Activated CD4-positive, alpha-beta T cell treated with anti-CD3 and anti-CD28 coated beads for 24 hours (primary cell): ENCODE results near the gene ATP6V0B.

Source experiments
- DNase-seq, 2 donors: peaks; one replicate each; pipeline ENCODE4 v3.0.0-alpha.2; 2020; ENCODE audit warnings: low read depth in 2 of 2

Gene ATP6V0B

DNA sequence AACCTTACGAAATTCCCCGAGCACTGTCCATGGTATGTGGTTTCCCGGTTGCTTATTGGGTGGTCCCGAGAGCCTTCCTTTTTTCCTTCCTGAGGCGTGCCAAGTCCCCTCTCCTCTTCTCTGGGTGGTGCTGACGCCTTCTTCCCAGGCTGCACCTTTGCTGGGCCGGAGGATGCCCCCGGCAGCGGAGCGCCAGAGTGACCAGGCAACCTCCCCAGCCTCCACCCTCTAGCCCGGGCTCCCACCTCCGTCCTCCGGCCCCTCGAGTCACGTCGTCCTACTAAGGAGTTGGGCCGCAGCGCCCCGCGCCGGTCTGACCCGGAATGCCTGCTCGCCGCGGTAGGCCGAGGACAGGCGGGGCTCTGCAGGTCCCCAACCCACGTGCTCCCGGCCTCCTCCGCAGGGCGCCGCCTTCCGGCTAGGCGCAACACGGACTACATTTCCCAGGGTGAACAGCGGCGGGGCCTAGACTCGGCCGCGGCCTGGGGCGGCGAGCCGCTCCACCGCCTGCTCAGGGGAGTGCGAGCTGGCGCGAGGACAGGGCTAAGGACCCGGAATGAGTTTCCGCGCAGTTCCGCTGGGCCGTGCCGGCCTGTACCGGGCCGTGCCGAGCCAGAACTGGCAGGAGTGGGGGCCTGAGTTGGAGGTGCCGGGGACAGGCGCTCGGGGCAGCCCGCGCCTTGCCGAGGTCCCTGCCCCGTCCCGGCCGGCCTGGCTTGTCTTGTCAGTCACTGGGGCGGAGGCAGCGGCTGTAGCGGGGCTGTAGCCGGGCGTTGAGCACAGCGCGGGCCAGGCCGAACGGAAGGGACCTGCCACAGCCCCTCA is 28.3 kb upstream of the ATP6V0B start, which contains the start of gene IPO13:
TSS of gene IPO13 (plus strand) at position 715 of the 825 bp plus-strand sequence. CDS start 651 bp downstream, outside the sequence.
- DNase-seq: peak; percentile 88 to 91

DNA sequence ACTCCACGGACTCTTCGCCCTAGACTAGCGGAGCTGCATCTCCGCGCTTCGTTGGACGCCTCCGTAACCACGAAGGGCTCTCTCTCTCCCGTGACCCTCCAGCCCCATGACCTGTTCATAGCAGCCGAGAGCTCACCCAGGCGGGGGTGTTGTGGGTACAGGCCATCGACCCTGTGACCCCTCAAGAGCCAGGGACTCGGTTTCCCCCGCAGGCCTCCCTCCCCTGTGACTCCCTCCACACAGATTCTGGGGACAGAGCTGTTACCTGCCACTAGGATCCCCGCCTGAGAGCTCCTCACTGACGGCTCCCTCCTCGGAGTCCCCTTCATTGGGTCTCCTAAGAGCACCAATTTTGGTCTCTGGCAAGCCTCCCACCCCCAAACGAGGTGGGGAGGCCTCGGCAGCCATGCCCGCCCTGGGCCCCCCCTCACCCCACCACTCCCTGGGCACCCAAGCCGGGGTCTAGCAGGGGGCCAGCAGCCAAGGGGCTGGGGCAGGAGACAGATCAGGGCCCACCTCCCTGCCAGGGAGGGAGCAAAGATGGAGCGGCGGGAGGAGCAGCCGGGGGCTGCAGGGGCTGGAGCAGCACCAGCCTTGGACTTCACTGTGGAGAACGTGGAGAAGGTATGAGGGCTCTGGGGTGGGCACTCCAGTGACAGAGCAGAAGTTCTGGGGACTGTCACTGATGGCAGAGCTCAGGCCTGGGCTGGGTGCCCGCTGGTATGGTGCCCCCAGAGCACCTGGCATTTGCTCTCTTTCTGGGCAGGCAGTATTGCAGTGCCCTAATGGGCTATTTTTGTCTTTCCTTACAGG is 27.5 kb upstream of the ATP6V0B start:
- no peak for DNase-seq

GRCh38 chr1:43947874-43948437 is 26.8 kb upstream of the ATP6V0B start:
- DNase-seq: no peak

- DNase-seq: no peak
Measured at GRCh38 chr1:43949678-43950077, 25.1 kb upstream of the ATP6V0B start.

DNA sequence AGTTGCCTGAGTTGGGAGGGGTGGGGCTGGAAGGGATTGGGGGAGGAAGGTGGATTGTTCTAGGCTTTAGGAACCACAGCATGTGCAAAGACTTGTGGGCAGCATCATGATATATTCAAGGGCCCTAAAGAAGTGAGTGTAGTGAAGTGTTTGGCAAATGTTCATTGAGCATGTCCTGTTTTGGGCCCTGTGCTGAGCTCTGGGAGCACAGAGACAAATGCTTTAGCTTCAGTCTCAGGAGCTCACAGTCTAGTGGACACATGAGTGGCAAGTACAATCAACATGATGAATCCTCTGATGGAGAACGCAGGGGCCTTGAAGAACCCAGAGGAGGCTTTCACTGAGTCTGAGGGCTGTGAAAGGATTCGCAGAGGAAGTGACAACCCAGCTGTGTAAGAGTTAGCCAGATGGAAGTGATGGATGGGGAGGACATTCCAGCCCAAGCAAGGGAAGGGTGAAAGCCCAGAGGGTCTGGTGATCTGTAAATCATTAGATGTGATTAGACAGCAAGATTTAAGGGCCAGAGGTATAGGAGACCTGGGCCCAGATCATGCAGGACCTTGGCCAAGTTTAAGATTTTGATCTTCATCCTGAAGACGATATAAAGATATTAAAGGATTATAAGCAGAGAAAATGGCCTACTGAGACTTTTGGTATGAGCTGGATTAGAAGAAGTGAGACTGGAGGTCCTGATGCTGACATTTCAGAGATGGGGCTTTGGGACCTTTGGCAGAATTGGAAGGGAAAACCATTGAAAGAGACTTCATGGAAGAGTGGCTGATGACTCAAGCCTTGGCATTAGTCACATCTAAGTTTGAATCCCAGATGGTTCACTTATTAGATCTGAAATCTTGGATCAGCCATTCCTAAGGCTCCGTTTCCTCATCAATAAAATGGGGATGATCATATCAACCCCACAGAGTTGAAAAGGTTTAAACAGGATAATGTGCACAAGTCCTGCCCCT is 23.5 kb upstream of the ATP6V0B start:
- DNase-seq: no peak

- DNase-seq: no peak
Measured at GRCh38 chr1:43952731-43953346, 21.9 kb upstream of the ATP6V0B start.

- no peak for DNase-seq
Measured at GRCh38 chr1:43953361-43953760, 21.4 kb upstream of the ATP6V0B start.

GRCh38 chr1:43954036-43954435 is 20.7 kb upstream of the ATP6V0B start:
- DNase-seq: no peak

DNA sequence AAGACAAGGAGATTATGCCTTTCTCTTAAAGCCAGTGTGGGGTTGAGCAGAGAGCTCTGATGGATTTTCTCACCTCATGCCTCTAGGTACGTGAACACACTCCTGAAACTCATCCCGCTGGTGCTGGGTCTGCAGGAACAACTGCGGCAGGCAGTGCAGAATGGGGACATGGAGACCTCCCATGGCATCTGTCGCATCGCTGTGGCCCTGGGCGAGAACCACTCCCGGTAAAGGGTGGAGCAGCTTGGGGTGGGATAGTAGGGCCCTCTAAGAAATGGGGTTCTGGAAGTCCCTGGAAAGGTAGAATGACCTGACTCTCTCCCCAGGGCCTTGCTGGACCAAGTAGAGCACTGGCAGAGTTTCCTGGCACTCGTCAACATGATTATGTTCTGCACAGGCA is 18.5 kb upstream of the ATP6V0B start:
- no peak for DNase-seq

GRCh38 chr1:43957407-43958040 is 17.2 kb upstream of the ATP6V0B start:
- no peak for DNase-seq

GRCh38 chr1:43958351-43959255 is 16.2 kb upstream of the ATP6V0B start:
- no peak for DNase-seq

DNA sequence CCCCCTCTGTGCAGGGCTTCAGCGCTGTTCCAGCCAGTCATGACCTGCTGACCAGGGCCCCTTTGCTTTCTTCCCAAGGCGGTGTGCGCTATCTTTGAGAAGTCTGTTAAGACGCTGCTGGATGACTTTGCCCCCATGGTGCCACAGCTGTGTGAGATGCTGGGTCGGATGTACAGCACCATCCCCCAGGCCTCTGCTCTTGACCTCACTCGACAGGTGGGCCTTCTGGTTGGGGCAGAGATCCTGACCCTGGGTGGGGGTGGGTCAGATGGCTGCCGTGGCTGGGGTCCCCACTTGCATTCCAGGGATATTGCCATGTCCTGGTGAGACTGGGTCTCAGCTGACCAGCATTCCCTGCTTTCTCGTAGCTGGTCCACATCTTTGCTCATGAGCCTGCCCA is 14.0 kb upstream of the ATP6V0B start:
- DNase-seq: no peak

GRCh38 chr1:43961692-43962091 is 13.1 kb upstream of the ATP6V0B start:
- DNase-seq: no peak

DNA sequence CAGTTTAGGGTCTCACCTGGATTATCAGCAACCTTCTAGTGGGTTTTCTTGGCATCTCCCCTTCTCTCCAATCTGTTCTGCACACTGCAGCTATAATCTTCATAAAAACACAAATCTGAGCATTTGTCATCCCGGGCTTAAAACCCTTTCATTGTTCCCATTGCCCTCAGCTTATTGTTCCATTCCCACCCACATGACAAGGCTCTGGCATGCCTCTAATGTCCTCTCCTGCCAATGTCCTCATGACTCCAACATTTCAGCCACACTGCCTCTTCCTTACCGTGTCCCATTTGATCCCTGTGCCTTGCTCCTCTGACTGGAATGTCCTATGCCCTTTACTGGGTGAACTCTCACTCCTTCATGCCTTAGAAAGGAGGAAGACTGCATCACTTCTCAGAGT is 12.4 kb upstream of the ATP6V0B start:
- DNase-seq: no peak

GRCh38 chr1:43963006-43963405 is 11.8 kb upstream of the ATP6V0B start:
- DNase-seq: no peak

DNA sequence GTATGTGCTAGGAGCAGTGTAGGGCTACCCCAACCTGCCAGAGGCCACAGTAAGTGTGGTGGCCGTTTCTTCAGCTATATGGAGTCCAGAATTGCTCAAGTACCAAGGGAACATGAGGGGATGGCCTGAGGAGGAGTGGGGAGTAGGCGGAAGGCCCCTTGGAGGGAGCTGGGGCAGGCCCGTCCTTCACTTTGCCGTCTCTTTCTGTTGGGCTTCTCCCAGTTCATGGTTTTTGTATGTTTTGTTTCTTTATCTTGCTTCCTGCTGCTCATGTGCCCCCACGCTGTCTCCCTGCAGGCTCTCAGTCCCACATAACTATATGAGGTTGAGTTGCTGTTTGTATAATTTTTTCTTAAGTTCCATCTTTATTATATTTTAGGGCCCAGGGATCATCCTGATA is 10.9 kb upstream of the ATP6V0B start:
- no peak for DNase-seq

GRCh38 chr1:43965316-43965715 is 9.4 kb upstream of the ATP6V0B start:
- no peak for DNase-seq

DNA sequence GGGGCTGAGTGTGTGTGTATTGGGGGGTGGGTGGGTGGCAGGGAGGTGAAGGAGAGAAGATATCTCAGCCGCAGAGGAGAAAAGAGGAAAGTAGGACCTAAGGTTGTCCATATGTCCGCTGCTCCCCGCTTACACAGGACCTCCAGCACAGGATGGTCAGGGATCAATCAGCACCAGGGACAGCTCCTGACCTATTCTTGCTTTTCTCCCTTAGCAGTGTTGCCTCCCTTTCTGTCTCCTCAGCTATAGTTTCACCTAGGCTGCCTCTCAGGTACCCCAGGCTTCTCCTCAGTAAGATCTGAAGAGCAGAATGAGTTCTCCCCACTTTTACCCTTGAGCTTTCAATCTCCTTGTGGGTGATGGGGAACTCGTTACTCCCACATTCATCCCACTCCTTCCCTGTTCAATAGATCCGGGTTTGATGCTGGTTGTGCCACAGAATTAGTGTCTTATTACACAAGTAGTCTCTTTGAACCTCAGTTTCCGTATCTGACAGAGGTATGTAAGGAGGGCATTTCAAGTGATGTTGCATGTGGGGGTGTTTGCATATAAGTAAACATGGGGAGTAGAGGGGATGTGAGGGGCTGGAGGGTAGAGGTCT is 6.3 kb upstream of the ATP6V0B start:
- DNase-seq: no peak

- no peak for DNase-seq
Measured at GRCh38 chr1:43969416-43969745, 5.4 kb upstream of the ATP6V0B start.
